HG03280 (cell line): ENCODE data around the gene TMEM231.
"Not testable (repeated sequence)": the region's sequence is repeated elsewhere in the genome, so short reads cannot be mapped to it uniquely, and the experiment has no call there.

Experiments
- ATAC-seq: cut with Tn5 transposase; IDR thresholded peaks from one replicate; pipeline ENCODE4 v1.9.1; 2021; ENCODE audit warnings: mild to moderate bottlenecking, moderate library complexity; ENCODE audit not compliant: unreplicated experiment

TMEM231 gene

GRCh38 chr16:75567911-75568310 lies 11.9 kb upstream of the TMEM231 start:
- no peak for ATAC-seq

GRCh38 chr16:75566758-75567255 lies 10.8 kb upstream of the TMEM231 start:
- peak; percentile 3 for ATAC-seq

- peak; percentile 73 for ATAC-seq
Measured at GRCh38 chr16:75566040-75566757, 10.1 kb upstream of the TMEM231 start, which contains the start of gene GABARAPL2. TSS of gene GABARAPL2 (plus strand) at chr16:75566379. CDS start at chr16:75566487, 108 bp downstream.

- ATAC-seq: peak; percentile 6
Measured at GRCh38 chr16:75565640-75566039, 9.6 kb upstream of the TMEM231 start.

GRCh38 chr16:75559564-75560372 lies 3.7 kb upstream of the TMEM231 start:
- no peak for ATAC-seq

GRCh38 chr16:75558846-75559401 lies 2.9 kb upstream of the TMEM231 start:
- ATAC-seq: no peak

- ATAC-seq: no peak
Measured at GRCh38 chr16:75556431-75556950, 439 bp upstream of the TMEM231 start.

- peak; percentile 14 for ATAC-seq
Measured at GRCh38 chr16:75555213-75555706, 792 bp downstream of the TMEM231 start.

GRCh38 chr16:75552951-75553350 lies 3.1 kb downstream of the TMEM231 start:
- no peak for ATAC-seq

- ATAC-seq: no peak
Measured at GRCh38 chr16:75550211-75550662, 5.8 kb downstream of the TMEM231 start.

- not testable (repeated sequence) for ATAC-seq
Measured at GRCh38 chr16:75548456-75548855, 7.6 kb downstream of the TMEM231 start.

- no peak for ATAC-seq
Measured at GRCh38 chr16:75546293-75546692, 9.8 kb downstream of the TMEM231 start.

GRCh38 chr16:75545879-75546278 lies 10.2 kb downstream of the TMEM231 start:
- ATAC-seq: not testable (repeated sequence)

- not testable (repeated sequence) for ATAC-seq
Measured at GRCh38 chr16:75542462-75542861, 13.6 kb downstream of the TMEM231 start.

GRCh38 chr16:75541236-75541635 lies 14.8 kb downstream of the TMEM231 start:
- ATAC-seq: no peak

- not testable (repeated sequence) for ATAC-seq
Measured at GRCh38 chr16:75538882-75539565, 17.0 kb downstream of the TMEM231 start.

GRCh38 chr16:75537776-75538175 lies 18.3 kb downstream of the TMEM231 start:
- ATAC-seq: no peak

GRCh38 chr16:75535901-75536300 lies 20.2 kb downstream of the TMEM231 start, which contains the start of gene CHST5:
TSS of gene CHST5 (minus strand) at chr16:75536108. CDS start at chr16:75530384, 5,724 bp downstream.
- no peak for ATAC-seq

- no peak for ATAC-seq
Measured at GRCh38 chr16:75535211-75535843, 20.7 kb downstream of the TMEM231 start.
